GM13977 (cell line): Measurements from ENCODE around the gene TRIO.

ENCODE experiments used
- DNase-seq: peaks from one replicate; pipeline ENCODE4 v3.0.0; 2012; ENCODE audit warnings: low spot score
- in situ Hi-C: fragments of 300-500 bp; cut with MboI; formaldehyde crosslinking; loops from one replicate; pipeline ENCODE4 v1.12.0; 2022; ENCODE audit warnings: low sequenced_read_pairs, low pct_unique_long_range_greater_than_20kb, mixed read lengths, inconsistent platforms; ENCODE audit not compliant: unreplicated experiment
- TF ChIP-seq, protein P1 (sequence below): IDR thresholded peaks from 2 replicates; pipeline ENCODE4 v1.5.1; 2012; ENCODE audit warnings: mild to moderate bottlenecking, control low read depth; ENCODE audit not compliant: insufficient read depth; ENCODE audit errors: extremely low read depth, missing control alignments

TRIO gene

DNA sequence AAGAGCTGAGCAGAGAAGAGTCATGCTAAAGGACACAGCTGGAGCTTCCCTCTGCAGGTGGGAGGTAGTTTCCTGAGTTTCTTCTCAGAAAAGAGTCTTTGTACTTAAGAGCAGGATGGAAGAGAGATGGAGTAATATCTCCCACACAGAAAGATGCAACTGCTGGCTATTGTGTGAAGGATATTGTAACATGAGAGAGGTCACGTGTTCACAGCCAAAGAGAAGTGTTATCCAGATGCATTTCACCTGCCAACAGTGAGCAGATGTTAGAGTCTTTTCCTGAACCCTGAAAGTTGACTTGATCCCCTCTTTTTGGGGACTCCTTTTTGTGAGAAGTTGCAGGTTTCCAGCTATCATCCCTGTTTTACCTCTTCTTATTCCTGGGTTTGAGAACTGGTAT, 14.0 kb upstream of the TRIO start:
- TF ChIP-seq, protein P1, sequence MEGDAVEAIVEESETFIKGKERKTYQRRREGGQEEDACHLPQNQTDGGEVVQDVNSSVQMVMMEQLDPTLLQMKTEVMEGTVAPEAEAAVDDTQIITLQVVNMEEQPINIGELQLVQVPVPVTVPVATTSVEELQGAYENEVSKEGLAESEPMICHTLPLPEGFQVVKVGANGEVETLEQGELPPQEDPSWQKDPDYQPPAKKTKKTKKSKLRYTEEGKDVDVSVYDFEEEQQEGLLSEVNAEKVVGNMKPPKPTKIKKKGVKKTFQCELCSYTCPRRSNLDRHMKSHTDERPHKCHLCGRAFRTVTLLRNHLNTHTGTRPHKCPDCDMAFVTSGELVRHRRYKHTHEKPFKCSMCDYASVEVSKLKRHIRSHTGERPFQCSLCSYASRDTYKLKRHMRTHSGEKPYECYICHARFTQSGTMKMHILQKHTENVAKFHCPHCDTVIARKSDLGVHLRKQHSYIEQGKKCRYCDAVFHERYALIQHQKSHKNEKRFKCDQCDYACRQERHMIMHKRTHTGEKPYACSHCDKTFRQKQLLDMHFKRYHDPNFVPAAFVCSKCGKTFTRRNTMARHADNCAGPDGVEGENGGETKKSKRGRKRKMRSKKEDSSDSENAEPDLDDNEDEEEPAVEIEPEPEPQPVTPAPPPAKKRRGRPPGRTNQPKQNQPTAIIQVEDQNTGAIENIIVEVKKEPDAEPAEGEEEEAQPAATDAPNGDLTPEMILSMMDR = no peak
- no peak for DNase-seq
- in situ Hi-C loops = no loop called here

DNA sequence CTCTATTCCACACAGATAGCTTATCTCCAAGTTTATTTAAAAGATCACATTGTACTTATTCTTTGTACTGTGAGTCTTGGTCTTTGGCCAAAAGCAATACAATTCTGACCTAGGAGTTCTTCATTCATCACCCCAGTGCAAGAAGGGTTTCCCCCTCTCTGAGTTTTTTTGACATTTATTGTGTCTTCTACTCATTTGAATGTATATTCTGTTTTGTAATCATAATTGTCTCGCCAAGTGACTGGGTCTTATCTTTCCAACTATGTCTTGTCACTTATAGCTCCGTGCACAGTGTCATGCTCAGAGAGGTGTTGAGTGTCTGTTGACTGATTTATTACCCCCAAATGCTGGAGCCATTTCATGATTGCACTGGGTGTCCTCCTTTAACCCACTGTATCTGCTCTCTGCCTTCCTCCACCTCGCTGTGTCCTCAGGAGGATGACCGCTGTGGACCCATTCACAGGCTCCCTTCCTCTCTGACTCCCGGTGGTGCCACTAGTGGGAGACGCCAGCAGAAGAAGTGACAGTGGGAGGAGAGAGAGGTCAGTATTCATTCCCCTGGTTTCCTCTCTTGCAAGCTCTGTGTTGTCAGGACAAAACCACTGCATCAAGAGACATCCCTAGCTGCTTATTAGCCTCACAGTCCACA, 11.2 kb upstream of the TRIO start:
- TF ChIP-seq, protein P1 = no peak
- in situ Hi-C loops = no loop called here
- no peak for DNase-seq

DNA sequence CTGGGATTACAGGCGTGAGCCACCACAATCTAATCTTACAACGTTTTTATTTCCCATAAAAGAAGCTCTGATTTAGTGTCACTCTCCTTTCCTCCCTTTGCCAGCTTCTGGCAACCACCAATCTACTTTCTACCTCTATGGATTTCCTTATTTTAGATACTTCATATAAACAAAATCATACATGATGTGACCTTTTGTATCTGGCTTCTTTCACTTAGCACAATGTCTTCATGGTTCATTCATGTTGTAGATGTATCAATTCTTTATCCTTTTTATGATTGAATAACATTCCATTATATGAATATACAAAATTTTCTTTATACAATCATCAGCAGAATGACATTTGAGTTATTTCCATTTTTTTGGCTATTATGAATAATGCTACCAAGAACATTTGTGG, 9.7 kb upstream of the TRIO start:
- TF ChIP-seq, protein P1 = no peak
- DNase-seq = no peak
- in situ Hi-C loops = no loop called here

DNA sequence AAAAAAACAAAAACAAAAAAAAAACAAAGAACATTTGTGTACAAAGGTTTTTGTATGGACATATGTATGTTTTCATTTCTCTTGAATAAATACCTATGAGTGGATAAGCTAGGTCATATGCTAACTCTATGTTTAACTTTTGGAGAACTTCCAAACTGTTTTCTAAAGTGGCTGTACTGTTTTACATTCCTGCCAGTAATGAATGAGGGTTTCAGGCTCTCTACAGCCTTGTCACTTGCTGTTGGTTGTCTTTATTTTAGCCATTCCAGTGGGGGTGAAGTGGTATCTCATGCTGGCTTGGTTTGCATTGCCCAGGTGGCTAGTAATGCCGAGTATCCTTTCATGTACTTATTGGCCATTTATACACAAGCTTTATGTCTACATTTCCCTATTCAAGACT, 9.1 kb upstream of the TRIO start:
- in situ Hi-C loops = no loop called here
- no peak for DNase-seq
- TF ChIP-seq, protein P1 = no peak

DNA sequence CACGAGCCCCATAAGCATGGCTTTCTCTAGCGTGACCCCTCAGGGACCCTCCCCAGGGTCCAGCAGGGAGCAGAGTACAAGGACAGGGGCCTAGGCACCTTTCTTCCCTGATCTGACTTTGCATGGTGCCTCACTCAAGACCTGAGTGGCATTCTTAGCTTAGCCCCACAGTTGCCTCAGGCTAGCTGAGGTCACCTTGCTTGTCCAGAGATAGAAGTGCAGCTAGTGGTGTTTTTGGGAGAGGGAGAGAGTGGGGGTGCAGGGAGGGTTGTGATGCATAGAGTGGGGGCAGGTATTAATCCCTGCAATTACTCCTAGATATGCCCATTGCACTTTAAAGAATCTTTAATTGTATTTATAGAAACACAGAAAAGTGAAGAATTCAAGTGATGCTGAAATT, 8.4 kb upstream of the TRIO start:
- in situ Hi-C loops = no loop called here
- no peak for DNase-seq
- TF ChIP-seq, protein P1 = no peak

DNA sequence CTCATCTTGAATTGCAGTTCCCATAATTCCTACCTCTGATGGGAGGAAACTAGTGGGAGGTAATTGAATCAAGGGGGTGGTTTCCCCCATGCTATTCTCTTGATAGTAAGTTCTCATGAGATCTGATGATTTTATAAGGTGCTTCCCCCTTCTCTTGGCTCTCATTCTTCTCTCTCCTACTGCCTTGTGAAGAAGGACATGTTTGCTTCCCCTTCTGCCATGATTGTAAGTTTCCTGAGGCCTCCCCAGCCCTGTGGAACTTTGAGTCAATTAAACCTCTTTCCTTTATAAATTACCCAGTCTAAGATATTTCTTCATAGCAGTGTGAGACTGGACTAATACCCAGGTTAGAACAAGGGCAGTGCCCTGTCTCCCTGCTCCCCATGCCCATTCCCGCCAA, 7.5 kb upstream of the TRIO start:
- TF ChIP-seq, protein P1 = no peak
- in situ Hi-C loops = no loop called here
- DNase-seq = no peak
